Measurements from ENCODE around the gene CERCAM.

- TF ChIP-seq CTCF (IDR thresholded peaks at IDR 0.05; ENCODE audit: low read length) (no peak), EZH2 (IDR thresholded peaks at IDR 0.05; ENCODE audit: borderline replicate concordance, low read length) (no peak)
These were observed 29.6 kb upstream of the CERCAM start for GRCh38 chr9:128390813-128391711.
